ENCODE data around the gene GNRH2. TPM values are rescaled to one million over a fixed set of nuclear protein-coding genes. Genes with fewer than 3 reads are reported as not detected.

GNRH2 gene, protein sequence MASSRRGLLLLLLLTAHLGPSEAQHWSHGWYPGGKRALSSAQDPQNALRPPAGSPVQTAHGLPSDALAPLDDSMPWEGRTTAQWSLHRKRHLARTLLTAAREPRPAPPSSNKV
- 1.2 TPM for polyA plus RNA-seq
- long read RNA-seq, donor 1 = 0 reads
- long read RNA-seq, donor 2 = 0 reads
- long read RNA-seq, donor 3 = 0 reads
- long read RNA-seq, donor 4 = 0 reads
- long read RNA-seq, donor 5, partial matches to known transcripts = 12 of 12 reads
- long read RNA-seq, donor 5, other reads (novel, unspliced or antisense) = 0 of 12 reads
- long read RNA-seq, donor 6 = 0 reads
- long read RNA-seq, donor 7 = 0 reads
- long read RNA-seq, donor 8 = 0 reads
- long read RNA-seq, donor 9 = 0 reads
- long read RNA-seq, donor 10 = 0 reads
- long read RNA-seq, donor 11 = 0 reads

DNA sequence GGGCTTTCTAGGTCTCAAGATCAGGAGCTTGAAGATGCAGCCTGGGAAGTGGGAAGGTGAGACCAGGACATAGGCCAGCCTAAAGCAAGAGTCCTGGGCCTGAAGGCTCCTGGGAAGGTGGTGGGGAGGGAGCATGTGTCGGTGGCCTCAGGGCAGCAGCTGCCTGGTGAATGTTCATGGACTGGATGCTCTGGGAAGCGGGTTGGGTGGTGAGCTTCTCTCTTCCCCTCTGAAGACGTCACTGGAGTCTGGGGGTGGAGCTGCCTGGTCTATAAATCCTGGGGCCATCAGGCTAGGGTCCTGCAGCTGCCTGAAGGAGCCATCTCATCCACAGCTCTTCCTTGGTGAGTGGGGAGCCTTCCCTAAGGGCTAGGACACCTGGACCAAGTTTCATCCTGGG, at the start of gene GNRH2:
GNRH2 (plus strand) TSS at position 301 of the 400 bp plus-strand sequence. CDS start 793 bp downstream, outside the sequence.
- no peak within 1 kb of the TSS for H3K4me3 ChIP-seq (ENCODE audit: low read length)
- WGBS (ENCODE audit: insufficient coverage, low lambda C conversion rate) = no CpG with 5 or more reads among the region's 3 CpGs
- no peak for DNase-seq
- peak within 1 kb of the TSS; percentile 3 for H3K27ac ChIP-seq (ENCODE audit: low read length)
- H3K4me1 ChIP-seq (ENCODE audit: control insufficient read depth, insufficient read depth, low read length) = peaks cover 13% of the 10 kb centered on the region
- peaks cover 31% of the 10 kb centered on the region for H3K36me3 ChIP-seq (ENCODE audit: control insufficient read depth, insufficient read depth, low read length)
- H3K27me3 ChIP-seq (ENCODE audit: control insufficient read depth, insufficient read depth, low read length) = no peaks in the 10 kb centered on the region
- H3K9me3 ChIP-seq (ENCODE audit: control insufficient read depth, low read depth, low read length) = no peaks in the 10 kb centered on the region

DNA sequence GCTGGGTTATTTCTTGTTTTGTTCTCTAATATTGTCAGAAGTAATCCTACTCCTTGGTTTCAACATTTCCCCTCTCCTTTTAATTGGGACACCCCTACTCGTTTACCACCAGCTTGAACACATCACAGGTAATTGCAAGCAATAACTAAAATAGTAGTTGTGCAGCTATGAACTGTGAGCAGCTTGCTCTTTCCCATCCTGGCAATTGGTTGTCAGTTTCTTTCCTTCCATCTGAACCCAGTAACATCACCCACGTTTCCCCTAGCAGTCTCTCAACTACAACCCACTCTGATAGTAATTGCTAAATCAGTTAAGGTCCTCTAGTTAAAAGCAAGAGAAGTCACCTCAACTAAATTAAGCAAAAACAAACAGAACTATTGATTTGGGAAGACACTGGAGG, 47.6 kb upstream of the GNRH2 start:
- 50% methylated on average over 1 of the region's 2 CpGs for WGBS (ENCODE audit: insufficient coverage, low lambda C conversion rate)
- Histone ChIP-seq H3K27ac (ENCODE audit: low read length) (no peak overlapping the region), H3K9me3 (ENCODE audit: control insufficient read depth, low read depth, low read length) (no peaks in the 10 kb centered on the region), H3K27me3 (ENCODE audit: control insufficient read depth, insufficient read depth, low read length) (no peaks in the 10 kb centered on the region), H3K4me3 (ENCODE audit: low read length) (no peak overlapping the region), H3K36me3 (ENCODE audit: control insufficient read depth, insufficient read depth, low read length) (peaks cover 34% of the 10 kb centered on the region), H3K4me1 (ENCODE audit: control insufficient read depth, insufficient read depth, low read length) (no peaks in the 10 kb centered on the region)
- no peak for DNase-seq

DNA sequence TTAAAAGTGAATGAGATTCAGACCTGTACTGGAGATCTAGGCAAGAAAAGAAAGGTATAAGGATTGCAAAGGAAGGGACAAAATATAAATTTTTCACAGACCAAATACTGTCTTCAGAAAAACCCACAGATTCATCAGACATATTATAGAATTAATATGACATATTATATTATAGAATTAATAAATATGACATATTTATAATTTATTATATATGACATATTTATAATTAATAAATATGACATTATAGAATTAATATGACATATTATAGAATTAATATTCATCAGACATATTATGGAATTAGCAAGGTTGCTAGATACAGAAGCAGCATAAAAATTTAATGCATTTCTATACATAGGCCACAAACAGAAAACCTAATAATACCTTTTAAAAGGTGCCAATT, 44.7 kb upstream of the GNRH2 start:
- H3K27me3 ChIP-seq (ENCODE audit: control insufficient read depth, insufficient read depth, low read length) = no peaks in the 10 kb centered on the region
- peaks cover 23% of the 10 kb centered on the region for H3K36me3 ChIP-seq (ENCODE audit: control insufficient read depth, insufficient read depth, low read length)
- no peaks in the 10 kb centered on the region for H3K4me1 ChIP-seq (ENCODE audit: control insufficient read depth, insufficient read depth, low read length)
- no peak for DNase-seq
- H3K4me3 ChIP-seq (ENCODE audit: low read length) = no peak overlapping the region
- no peak overlapping the region for H3K27ac ChIP-seq (ENCODE audit: low read length)
- no peaks in the 10 kb centered on the region for H3K9me3 ChIP-seq (ENCODE audit: control insufficient read depth, low read depth, low read length)

DNA sequence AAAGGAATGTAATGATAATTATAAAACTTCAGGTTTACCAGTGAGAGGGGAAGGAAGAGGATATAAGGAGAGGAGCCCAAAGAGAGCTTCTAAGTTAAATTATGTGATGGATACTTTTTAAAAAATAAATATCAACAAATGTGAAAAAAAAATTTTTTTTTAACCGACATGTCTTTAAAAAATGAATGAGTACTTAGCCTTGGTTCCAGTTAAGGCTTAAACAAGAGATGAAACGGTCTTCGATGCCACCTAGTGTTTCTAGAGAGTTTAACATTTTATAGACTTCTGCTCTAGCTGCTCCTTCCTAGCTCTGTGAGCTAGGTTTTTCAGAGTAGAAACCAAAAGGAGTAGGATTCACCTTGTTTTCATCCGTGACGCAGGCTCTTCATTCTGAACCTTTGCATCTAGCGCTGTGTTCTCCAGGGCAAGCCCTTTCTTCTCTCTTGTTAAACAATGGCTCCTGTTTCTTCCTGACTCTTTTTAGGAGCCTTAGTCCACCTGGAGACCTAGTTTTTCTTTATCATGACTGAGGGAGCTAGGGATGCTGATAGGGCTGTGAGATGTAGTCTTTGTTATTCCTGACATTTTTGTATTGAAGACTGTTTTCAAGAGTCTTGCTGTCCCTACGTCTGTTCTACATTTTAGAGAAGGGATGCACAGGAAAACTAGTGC, 42.4 kb upstream of the GNRH2 start:
- DNase-seq = peak; percentile 10 to 49
- no peak overlapping the region for H3K4me3 ChIP-seq (ENCODE audit: low read length)
- WGBS (ENCODE audit: insufficient coverage, low lambda C conversion rate) = 29% methylated on average over 1 of the region's 7 CpGs

DNA sequence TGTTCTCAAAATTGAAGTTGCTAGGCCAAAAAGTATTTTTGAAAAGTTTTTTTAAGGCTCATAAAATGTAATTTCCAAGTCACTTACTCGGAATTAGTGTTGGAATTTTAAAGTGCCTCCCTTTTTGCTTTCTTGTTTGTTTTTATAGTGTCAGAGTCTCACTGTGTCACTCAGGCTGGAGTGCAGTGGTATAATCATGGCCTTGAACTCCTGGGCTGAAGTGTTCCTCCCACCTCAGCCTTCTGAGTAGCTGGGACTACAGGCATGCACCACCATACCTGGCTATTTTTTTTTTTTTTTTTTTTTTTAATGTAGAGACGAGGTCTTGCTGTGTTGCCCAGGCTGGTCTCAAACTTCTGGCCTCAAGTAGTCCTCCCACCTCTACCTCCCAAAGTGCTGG, 40.0 kb upstream of the GNRH2 start:
- DNase-seq = no peak
- Histone ChIP-seq H3K27ac (ENCODE audit: low read length) (no peak overlapping the region), H3K4me3 (ENCODE audit: low read length) (no peak overlapping the region), H3K36me3 (ENCODE audit: control insufficient read depth, insufficient read depth, low read length) (peaks cover 42% of the 10 kb centered on the region), H3K9me3 (ENCODE audit: control insufficient read depth, low read depth, low read length) (no peaks in the 10 kb centered on the region), H3K4me1 (ENCODE audit: control insufficient read depth, insufficient read depth, low read length) (no peaks in the 10 kb centered on the region), H3K27me3 (ENCODE audit: control insufficient read depth, insufficient read depth, low read length) (no peaks in the 10 kb centered on the region)
- 100% methylated on average over 1 of the region's 2 CpGs for WGBS (ENCODE audit: insufficient coverage, low lambda C conversion rate)

More for the DNA sequence above, 42.4 kb upstream of the GNRH2 start:
- H3K9me3 ChIP-seq (ENCODE audit: control insufficient read depth, low read depth, low read length) = no peaks in the 10 kb centered on the region
- H3K36me3 ChIP-seq (ENCODE audit: control insufficient read depth, insufficient read depth, low read length) = peaks cover 20% of the 10 kb centered on the region
- H3K27ac ChIP-seq (ENCODE audit: low read length) = no peak overlapping the region
- H3K27me3 ChIP-seq (ENCODE audit: control insufficient read depth, insufficient read depth, low read length) = no peaks in the 10 kb centered on the region
- H3K4me1 ChIP-seq (ENCODE audit: control insufficient read depth, insufficient read depth, low read length) = no peaks in the 10 kb centered on the region

DNA sequence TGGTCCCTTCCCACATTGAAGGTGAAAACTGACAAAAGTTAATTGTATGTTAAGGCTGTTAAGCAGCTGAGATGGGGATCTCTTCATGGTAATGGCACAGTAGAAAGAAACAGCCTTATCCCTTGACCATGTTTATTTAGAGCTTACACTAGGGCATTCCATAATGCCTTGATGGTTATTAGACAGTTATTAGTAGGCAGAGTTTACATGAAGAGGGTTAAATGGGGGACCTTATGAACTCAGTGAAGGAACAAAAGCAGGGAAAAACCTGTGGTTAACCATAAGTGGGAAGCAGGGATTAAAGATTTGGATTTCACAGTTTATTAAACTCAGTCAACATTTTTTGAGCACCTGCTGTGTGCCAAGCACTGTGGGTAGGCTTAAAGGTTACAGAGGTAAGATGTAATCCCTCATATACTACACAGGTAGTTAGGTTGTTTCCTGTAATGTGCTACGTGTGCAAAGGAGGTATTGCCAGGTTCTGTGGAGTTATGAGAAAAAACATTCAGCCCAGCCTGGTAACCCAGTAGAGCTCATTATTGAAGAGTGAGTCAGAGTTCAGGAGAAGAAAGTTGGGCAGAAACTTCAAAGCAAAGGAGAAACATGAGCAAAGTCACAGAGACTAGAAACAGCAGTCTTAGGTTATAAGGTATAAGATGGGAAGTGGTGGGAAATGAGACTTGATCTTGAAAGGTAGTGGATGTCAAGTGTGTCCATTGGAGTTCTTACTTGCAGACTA, 32.3 kb upstream of the GNRH2 start:
- Histone ChIP-seq H3K4me1 (ENCODE audit: control insufficient read depth, insufficient read depth, low read length) (no peaks in the 10 kb centered on the region), H3K36me3 (ENCODE audit: control insufficient read depth, insufficient read depth, low read length) (peaks cover 49% of the 10 kb centered on the region), H3K9me3 (ENCODE audit: control insufficient read depth, low read depth, low read length) (no peaks in the 10 kb centered on the region), H3K27ac (ENCODE audit: low read length) (no peak overlapping the region), H3K4me3 (ENCODE audit: low read length) (no peak overlapping the region), H3K27me3 (ENCODE audit: control insufficient read depth, insufficient read depth, low read length) (no peaks in the 10 kb centered on the region)
- no peak for DNase-seq
- WGBS (ENCODE audit: insufficient coverage, low lambda C conversion rate) = no CpG with 5 or more reads among the region's 1 CpG

DNA sequence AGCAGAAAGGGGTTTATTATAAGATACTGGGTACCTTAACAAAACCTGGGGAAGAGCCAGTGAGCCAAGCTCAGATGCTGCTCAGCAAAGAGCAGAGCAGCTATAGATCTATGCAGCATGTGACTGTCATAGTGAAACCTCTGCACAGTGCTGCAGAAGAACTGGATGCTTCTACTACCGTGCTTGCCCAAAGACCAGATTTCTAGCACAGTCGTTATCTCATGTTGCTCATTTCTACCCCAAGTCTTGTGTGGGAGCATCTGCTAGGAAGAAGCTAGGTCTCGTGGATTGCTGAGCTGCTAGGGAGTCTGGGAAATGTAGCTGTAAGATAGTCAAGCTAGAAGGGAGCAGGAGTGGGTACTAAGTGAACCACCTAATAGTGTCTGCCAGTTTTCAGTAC, 31.7 kb upstream of the GNRH2 start:
- Histone ChIP-seq H3K36me3 (ENCODE audit: control insufficient read depth, insufficient read depth, low read length) (peaks cover 44% of the 10 kb centered on the region), H3K4me3 (ENCODE audit: low read length) (no peak overlapping the region), H3K4me1 (ENCODE audit: control insufficient read depth, insufficient read depth, low read length) (no peaks in the 10 kb centered on the region), H3K27ac (ENCODE audit: low read length) (no peak overlapping the region), H3K9me3 (ENCODE audit: control insufficient read depth, low read depth, low read length) (no peaks in the 10 kb centered on the region), H3K27me3 (ENCODE audit: control insufficient read depth, insufficient read depth, low read length) (no peaks in the 10 kb centered on the region)
- WGBS (ENCODE audit: insufficient coverage, low lambda C conversion rate) = no CpG with 5 or more reads among the region's 3 CpGs
- DNase-seq = no peak

DNA sequence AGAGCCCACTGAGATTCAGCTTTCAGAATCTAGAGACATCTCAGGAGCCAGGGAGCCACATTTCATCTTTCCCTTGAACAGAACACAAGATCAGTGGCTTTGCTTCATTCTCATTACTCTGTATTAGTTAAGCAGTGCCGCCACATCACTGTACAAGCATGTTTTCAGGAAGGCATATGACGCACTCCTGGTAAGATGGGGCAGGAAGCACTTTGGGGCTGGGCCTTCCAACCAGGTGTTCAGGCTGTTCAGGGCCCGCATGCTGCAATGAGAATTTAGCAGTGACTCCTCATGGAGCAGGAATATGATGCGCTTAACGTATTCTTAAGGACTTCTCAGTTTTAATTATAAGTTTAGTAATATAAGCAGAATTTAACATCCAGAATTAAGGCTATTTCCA, 29.7 kb upstream of the GNRH2 start:
- Histone ChIP-seq H3K27ac (ENCODE audit: low read length) (no peak overlapping the region), H3K4me1 (ENCODE audit: control insufficient read depth, insufficient read depth, low read length) (no peaks in the 10 kb centered on the region), H3K36me3 (ENCODE audit: control insufficient read depth, insufficient read depth, low read length) (peaks cover 35% of the 10 kb centered on the region), H3K4me3 (ENCODE audit: low read length) (no peak overlapping the region), H3K27me3 (ENCODE audit: control insufficient read depth, insufficient read depth, low read length) (no peaks in the 10 kb centered on the region), H3K9me3 (ENCODE audit: control insufficient read depth, low read depth, low read length) (no peaks in the 10 kb centered on the region)
- DNase-seq = no peak
- WGBS (ENCODE audit: insufficient coverage, low lambda C conversion rate) = no CpG with 5 or more reads among the region's 5 CpGs

DNA sequence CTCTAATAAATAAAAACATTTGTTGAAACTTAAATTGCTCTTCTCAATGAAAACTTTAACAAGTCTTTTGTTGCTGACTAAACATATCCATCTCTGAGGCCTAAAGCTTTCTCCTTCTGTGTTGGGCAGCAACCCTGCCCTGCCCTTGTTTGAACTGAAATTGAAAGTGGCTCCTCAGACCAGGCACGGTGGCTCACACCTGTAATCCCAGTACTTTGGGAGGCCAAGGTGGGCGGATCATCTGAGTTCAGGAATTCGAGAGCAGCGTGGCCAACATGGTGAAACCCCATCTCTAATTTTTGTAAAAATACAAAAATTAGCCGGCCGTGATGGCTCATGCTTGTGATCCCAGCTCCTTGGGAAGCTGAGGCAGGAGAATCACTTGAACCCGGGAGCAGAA, 29.2 kb upstream of the GNRH2 start:
- no peak overlapping the region for H3K4me3 ChIP-seq (ENCODE audit: low read length)
- no peaks in the 10 kb centered on the region for H3K27me3 ChIP-seq (ENCODE audit: control insufficient read depth, insufficient read depth, low read length)
- no peaks in the 10 kb centered on the region for H3K9me3 ChIP-seq (ENCODE audit: control insufficient read depth, low read depth, low read length)
- H3K27ac ChIP-seq (ENCODE audit: low read length) = no peak overlapping the region
- DNase-seq = no peak
- H3K4me1 ChIP-seq (ENCODE audit: control insufficient read depth, insufficient read depth, low read length) = no peaks in the 10 kb centered on the region
- peaks cover 35% of the 10 kb centered on the region for H3K36me3 ChIP-seq (ENCODE audit: control insufficient read depth, insufficient read depth, low read length)
- WGBS (ENCODE audit: insufficient coverage, low lambda C conversion rate) = 100% methylated on average over 2 of the region's 7 CpGs

DNA sequence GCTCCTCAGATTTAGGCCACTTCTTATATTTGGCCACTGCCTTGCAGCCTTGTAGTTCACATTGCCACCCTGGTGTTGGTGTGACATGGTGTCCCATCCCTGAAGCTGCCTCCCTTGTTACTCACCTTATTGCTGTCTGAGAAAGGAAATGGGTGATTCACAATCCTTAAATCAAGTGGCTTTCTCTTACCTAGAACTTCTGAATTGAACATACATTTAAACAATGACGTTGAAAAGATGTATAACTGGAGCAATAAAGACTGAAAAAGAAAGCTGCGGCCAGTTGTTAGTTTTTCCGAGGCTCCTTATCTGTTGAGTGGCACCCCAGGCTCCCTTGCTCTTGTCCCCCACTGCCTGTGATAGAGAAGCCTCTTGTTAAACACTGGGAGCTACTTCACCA, 28.8 kb upstream of the GNRH2 start:
- Histone ChIP-seq H3K27ac (ENCODE audit: low read length) (no peak overlapping the region), H3K27me3 (ENCODE audit: control insufficient read depth, insufficient read depth, low read length) (no peaks in the 10 kb centered on the region), H3K9me3 (ENCODE audit: control insufficient read depth, low read depth, low read length) (no peaks in the 10 kb centered on the region), H3K4me3 (ENCODE audit: low read length) (no peak overlapping the region), H3K4me1 (ENCODE audit: control insufficient read depth, insufficient read depth, low read length) (no peaks in the 10 kb centered on the region), H3K36me3 (ENCODE audit: control insufficient read depth, insufficient read depth, low read length) (peaks cover 30% of the 10 kb centered on the region)
- no peak for DNase-seq
- WGBS (ENCODE audit: insufficient coverage, low lambda C conversion rate) = 40% methylated on average over 1 of the region's 3 CpGs
